Cardiac muscle cell (in vitro differentiated cells and primary cell): ENCODE measurements around the gene LRBA. TPM values are rescaled to one million over a fixed set of nuclear protein-coding genes. Genes with fewer than 3 reads are reported as not detected.
A peak's percentile ranks its signal among the peaks of the same experiment; 100 is the strongest.

Experiments
- DNase-seq, 2 donors: peaks; one replicate each; pipeline versions ENCODE4 v3.0.0 to v3.0.0-alpha.2; 2010 to 2017; ENCODE audit warnings: low read depth in 1 of 2, low spot score in 1 of 2
- H3K27ac ChIP-seq: fragments of 200-600 bp; sonication (generic); 2 replicates; pipeline ENCODE4 v1.5.1; 2016
- H3K27me3 ChIP-seq: fragments of 200-600 bp; sonication (generic); 2 replicates; pipeline ENCODE4 v1.6.0; 2016; ENCODE audit warnings: control low read depth
- H3K36me3 ChIP-seq: fragments of 200-600 bp; sonication (generic); 2 replicates; pipeline ENCODE4 v1.5.1; 2016; ENCODE audit warnings: control low read depth
- H3K4me1 ChIP-seq: fragments of 200-600 bp; sonication (generic); 2 replicates; pipeline ENCODE4 v1.8.1; 2017; ENCODE audit warnings: low read depth, mild to moderate bottlenecking, mixed run types
- H3K4me3 ChIP-seq: fragments of 200-600 bp; sonication (generic); 2 replicates; pipeline ENCODE4 v1.5.1; 2016; ENCODE audit warnings: mild to moderate bottlenecking
- H3K9me3 ChIP-seq: fragments of 200-600 bp; sonication (generic); 2 replicates; pipeline ENCODE4 v1.5.1; 2017; ENCODE audit warnings: low read depth, mild to moderate bottlenecking, control low read depth
- CTCF ChIP-seq: IDR thresholded peaks from 2 replicates; pipeline ENCODE4 v1.5.1; 2012; ENCODE audit warnings: low read depth, mild to moderate bottlenecking, low read length
- polyA plus RNA-seq: library from polyadenylated mRNA; unstranded; fragments of >200 nt; fragmentation: Nextera tagmentation; extraction: Ambion mirVana; gene quantifications from 2 replicates; pipeline ENCODE4 v1.2.1, GENCODE V29; 2016
- total RNA-seq: library from RNA; depleted of rRNA; stranded (reverse); fragments of >200 nt; gene quantifications from 2 replicates; pipeline ENCODE4 v1.2.3, GENCODE V29; 2016

LRBA gene
- total and polyA plus RNA-seq, 2 experiments from 2014 or later = 17.7 to 58.8 TPM

GRCh38 chr4:150739591-150739990, 275.5 kb downstream of the LRBA start:
- Histone ChIP-seq H3K27me3 (no peaks in the 10 kb centered on the region), H3K4me1 (no peaks in the 10 kb centered on the region), H3K4me3 (no peak overlapping the region), H3K9me3 (no peaks in the 10 kb centered on the region), H3K27ac (no peak overlapping the region), H3K36me3 (no peaks in the 10 kb centered on the region)
- no peak for DNase-seq
- no peak for TF ChIP-seq CTCF

GRCh38 chr4:150725957-150726523, 289.0 kb downstream of the LRBA start:
- no peaks in the 10 kb centered on the region for H3K4me1 ChIP-seq
- TF ChIP-seq CTCF = no peak
- H3K4me3 ChIP-seq = no peak overlapping the region
- DNase-seq = no peak
- H3K27ac ChIP-seq = no peak overlapping the region
- H3K9me3 ChIP-seq = no peaks in the 10 kb centered on the region
- no peaks in the 10 kb centered on the region for H3K27me3 ChIP-seq
- H3K36me3 ChIP-seq = no peaks in the 10 kb centered on the region

DNA sequence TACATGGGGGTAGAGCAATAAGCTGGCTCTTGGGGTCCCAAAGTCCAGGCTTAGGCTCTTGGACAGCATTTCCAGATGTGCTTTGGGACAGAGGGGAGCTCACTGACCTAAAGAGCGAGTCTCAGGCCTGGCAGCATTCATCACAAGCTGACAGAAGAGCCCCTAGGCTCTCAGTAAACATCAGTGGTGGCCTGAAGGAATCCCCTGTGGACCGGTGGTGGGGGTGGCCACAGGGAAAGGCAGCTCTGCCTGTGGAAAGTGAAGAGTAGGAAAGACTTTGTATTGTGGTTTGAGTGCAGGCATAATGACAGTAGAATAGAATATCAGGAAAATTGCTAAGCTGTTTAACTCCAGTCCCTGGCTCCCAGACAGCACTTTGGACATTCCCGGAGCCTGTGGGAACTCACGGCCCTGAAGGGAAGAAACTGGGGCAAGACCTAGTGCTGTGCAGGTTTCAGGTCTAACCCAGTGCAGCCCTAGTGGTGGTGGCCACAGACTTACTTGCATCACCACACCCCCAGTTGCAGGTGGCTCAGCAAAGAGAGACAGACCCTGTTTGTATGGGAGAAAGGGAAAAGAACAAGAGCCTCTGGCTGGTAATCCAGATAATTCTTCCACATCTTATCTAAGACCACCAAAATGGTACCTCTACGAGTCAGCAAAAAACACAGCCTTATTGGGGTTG, 291.2 kb downstream of the LRBA start:
- Histone ChIP-seq H3K27ac (no peak overlapping the region), H3K9me3 (no peaks in the 10 kb centered on the region), H3K4me1 (no peaks in the 10 kb centered on the region), H3K27me3 (no peaks in the 10 kb centered on the region), H3K4me3 (no peak overlapping the region), H3K36me3 (no peaks in the 10 kb centered on the region)
- no peak for DNase-seq
- TF ChIP-seq CTCF = no peak

- peak; percentile 48 for TF ChIP-seq CTCF
- peak; percentile 8 to 90 for DNase-seq
- H3K27ac ChIP-seq = no peak overlapping the region
- no peaks in the 10 kb centered on the region for H3K36me3 ChIP-seq
- H3K4me3 ChIP-seq = no peak overlapping the region
- H3K9me3 ChIP-seq = no peaks in the 10 kb centered on the region
- H3K4me1 ChIP-seq = no peaks in the 10 kb centered on the region
- no peaks in the 10 kb centered on the region for H3K27me3 ChIP-seq
Observed at GRCh38 chr4:150722908-150723362, 292.1 kb downstream of the LRBA start.

- Histone ChIP-seq H3K36me3 (no peaks in the 10 kb centered on the region), H3K27ac (no peak overlapping the region), H3K4me3 (no peak overlapping the region), H3K4me1 (no peaks in the 10 kb centered on the region), H3K9me3 (no peaks in the 10 kb centered on the region), H3K27me3 (no peaks in the 10 kb centered on the region)
- peak in 1 of 2 donors; percentile 23 for DNase-seq
- TF ChIP-seq CTCF = no peak
Observed at GRCh38 chr4:150720973-150721518, 294.0 kb downstream of the LRBA start.
